Measurements from ENCODE around the gene SIPA1. TPM values are rescaled to one million over a fixed set of nuclear protein-coding genes. Genes with fewer than 3 reads are reported as not detected.
A peak's percentile ranks its signal among the peaks of the same experiment; 100 is the strongest.

The SIPA1 gene
- total and polyA plus RNA-seq, 2 of the 13 experiments (the other 11 are each of a cell fraction or from before 2014, with no cell fraction given) = 5.8 to 7.7 TPM

GRCh38 chr11:65637794-65638419 is at the start of gene SIPA1 (continued):
- TF ChIP-seq TGIF2 (CRISPR knock-in tag; IDR thresholded peaks at IDR 0.05) (0 out of 2 replicates have a peak, but pooled peaks have one; percentile 21), SOX5 (CRISPR knock-in tag; IDR thresholded peaks at IDR 0.05; ENCODE audit: borderline replicate concordance) (peak; percentile 14; the same call in 1 of the 2 replicates), U2AF1 (optimal IDR thresholded peaks at IDR 0.05; ENCODE audit: low read depth, low read length) (peak; percentile 55), ZNF343 (CRISPR knock-in tag; IDR thresholded peaks at IDR 0.05) (0 out of 2 replicates have a peak, but pooled peaks have one; percentile 26), AHDC1 (CRISPR knock-in tag; IDR thresholded peaks at IDR 0.05; ENCODE audit: borderline replicate concordance) (0 out of 2 replicates have a peak, but pooled peaks have one; percentile 56), AKAP8 (CRISPR knock-in tag; IDR thresholded peaks at IDR 0.05) (peak; percentile 33; the same call in 1 of the 2 replicates), BRD4 (CRISPR knock-in tag; IDR thresholded peaks at IDR 0.05) (no peak), AGO2 (optimal IDR thresholded peaks at IDR 0.05; ENCODE audit: low read depth, low read length) (peak; percentile 99), ZSCAN20 (CRISPR knock-in tag; IDR thresholded peaks at IDR 0.05; ENCODE audit: borderline replicate concordance) (no peak), MTERF4 (CRISPR knock-in tag; IDR thresholded peaks at IDR 0.05) (peak; percentile 10; the same call in 1 of the 2 replicates), SP5 (CRISPR knock-in tag; IDR thresholded peaks at IDR 0.05; ENCODE audit: borderline replicate concordance, low read depth) (0 out of 2 replicates have a peak, but pooled peaks have one; percentile 50), ZBTB4 (CRISPR knock-in tag; IDR thresholded peaks at IDR 0.05; ENCODE audit: borderline replicate concordance) (0 out of 2 replicates have a peak, but pooled peaks have one; percentile 7), HNRNPLL (IDR thresholded peaks at IDR 0.05; ENCODE audit: low read depth, low read length, poor library complexity, severe bottlenecking) (peak; percentile 76), TFDP2 (CRISPR knock-in tag; IDR thresholded peaks at IDR 0.05) (peak; percentile 79), CENPT (CRISPR knock-in tag; IDR thresholded peaks at IDR 0.05; ENCODE audit: low read depth) (0 out of 2 replicates have a peak, but pooled peaks have one; percentile 9), ZNF772 (CRISPR knock-in tag; IDR thresholded peaks at IDR 0.05) (0 out of 2 replicates have a peak, but pooled peaks have one; percentile 36)
